RWPE2 (cell line): ENCODE results near the gene SMPD1.
"Not testable (repeated sequence)": the region's sequence is repeated elsewhere in the genome, so short reads cannot be mapped to it uniquely, and the experiment has no call there.

Experiments
- ATAC-seq: fragments of 200-7000 bp; cut with Tn5 transposase; 3 replicates; pipeline ENCODE4 v1.9.1; 2021; ENCODE audit warnings: low read depth
- DNase-seq: peaks from one replicate; pipeline ENCODE4 v3.0.0-alpha.2; 2020; ENCODE audit warnings: low spot score
- H3K27ac ChIP-seq: fragments of 450-650 bp; 2 replicates; pipeline ENCODE4 v1.5.1; 2017; ENCODE audit warnings: mild to moderate bottlenecking; ENCODE audit not compliant: poor library complexity, severe bottlenecking
- H3K27me3 ChIP-seq: fragments of 250-450 bp; sonication (Bioruptor Pico); 2 replicates; pipeline ENCODE4 v1.5.1; 2021; ENCODE audit warnings: mild to moderate bottlenecking, moderate library complexity; ENCODE audit not compliant: insufficient read depth, poor library complexity, severe bottlenecking
- H3K36me3 ChIP-seq: fragments of 250-450 bp; sonication (Bioruptor Pico); 2 replicates; pipeline ENCODE4 v1.5.1; 2020; ENCODE audit warnings: low read depth, mild to moderate bottlenecking, moderate library complexity
- H3K4me1 ChIP-seq: fragments of 250-450 bp; sonication (Bioruptor Pico); 2 replicates; pipeline ENCODE4 v1.5.1; 2021; ENCODE audit warnings: mild to moderate bottlenecking, moderate library complexity; ENCODE audit not compliant: insufficient read depth, poor library complexity, severe bottlenecking
- H3K4me3 ChIP-seq: fragments of 250-450 bp; sonication (Bioruptor Pico); 2 replicates; pipeline ENCODE4 v1.5.1; 2021; ENCODE audit warnings: mild to moderate bottlenecking, moderate library complexity; ENCODE audit not compliant: severe bottlenecking
- H3K9me3 ChIP-seq: fragments of 250-450 bp; sonication (Bioruptor Pico); 2 replicates; pipeline ENCODE4 v1.5.1; 2021; ENCODE audit warnings: mild to moderate bottlenecking, moderate library complexity; ENCODE audit not compliant: severe bottlenecking
- TF ChIP-seq, protein P1 (sequence below): fragments of 450-650 bp; IDR thresholded peaks from one replicate; pipeline ENCODE4 v1.5.1; 2017; ENCODE audit warnings: mild to moderate bottlenecking, moderate library complexity; ENCODE audit not compliant: poor library complexity, severe bottlenecking

The SMPD1 gene

DNA sequence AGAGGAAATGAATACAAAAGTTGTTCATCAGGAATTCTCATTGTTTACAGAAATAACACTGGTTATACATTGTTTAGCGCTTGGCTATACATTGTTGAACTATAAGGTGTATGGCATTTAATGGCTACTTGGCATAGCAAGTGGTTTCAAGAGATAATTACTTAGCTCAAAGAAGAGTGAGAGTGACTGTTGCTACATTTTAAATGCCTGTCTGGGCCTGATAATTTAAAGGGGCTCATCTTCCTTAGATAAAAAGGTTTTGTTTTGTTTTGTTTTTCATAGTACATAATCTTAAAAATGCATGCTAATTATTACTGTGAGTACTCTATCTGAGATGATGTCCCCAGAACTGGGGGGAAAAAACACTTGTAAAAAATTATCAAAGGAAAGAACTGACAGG, 1.5 kb upstream of the SMPD1 start:
- DNase-seq, result no peak
- no peak overlapping the region for H3K4me3 ChIP-seq
- TF ChIP-seq, protein P1, sequence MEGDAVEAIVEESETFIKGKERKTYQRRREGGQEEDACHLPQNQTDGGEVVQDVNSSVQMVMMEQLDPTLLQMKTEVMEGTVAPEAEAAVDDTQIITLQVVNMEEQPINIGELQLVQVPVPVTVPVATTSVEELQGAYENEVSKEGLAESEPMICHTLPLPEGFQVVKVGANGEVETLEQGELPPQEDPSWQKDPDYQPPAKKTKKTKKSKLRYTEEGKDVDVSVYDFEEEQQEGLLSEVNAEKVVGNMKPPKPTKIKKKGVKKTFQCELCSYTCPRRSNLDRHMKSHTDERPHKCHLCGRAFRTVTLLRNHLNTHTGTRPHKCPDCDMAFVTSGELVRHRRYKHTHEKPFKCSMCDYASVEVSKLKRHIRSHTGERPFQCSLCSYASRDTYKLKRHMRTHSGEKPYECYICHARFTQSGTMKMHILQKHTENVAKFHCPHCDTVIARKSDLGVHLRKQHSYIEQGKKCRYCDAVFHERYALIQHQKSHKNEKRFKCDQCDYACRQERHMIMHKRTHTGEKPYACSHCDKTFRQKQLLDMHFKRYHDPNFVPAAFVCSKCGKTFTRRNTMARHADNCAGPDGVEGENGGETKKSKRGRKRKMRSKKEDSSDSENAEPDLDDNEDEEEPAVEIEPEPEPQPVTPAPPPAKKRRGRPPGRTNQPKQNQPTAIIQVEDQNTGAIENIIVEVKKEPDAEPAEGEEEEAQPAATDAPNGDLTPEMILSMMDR, result no peak

DNA sequence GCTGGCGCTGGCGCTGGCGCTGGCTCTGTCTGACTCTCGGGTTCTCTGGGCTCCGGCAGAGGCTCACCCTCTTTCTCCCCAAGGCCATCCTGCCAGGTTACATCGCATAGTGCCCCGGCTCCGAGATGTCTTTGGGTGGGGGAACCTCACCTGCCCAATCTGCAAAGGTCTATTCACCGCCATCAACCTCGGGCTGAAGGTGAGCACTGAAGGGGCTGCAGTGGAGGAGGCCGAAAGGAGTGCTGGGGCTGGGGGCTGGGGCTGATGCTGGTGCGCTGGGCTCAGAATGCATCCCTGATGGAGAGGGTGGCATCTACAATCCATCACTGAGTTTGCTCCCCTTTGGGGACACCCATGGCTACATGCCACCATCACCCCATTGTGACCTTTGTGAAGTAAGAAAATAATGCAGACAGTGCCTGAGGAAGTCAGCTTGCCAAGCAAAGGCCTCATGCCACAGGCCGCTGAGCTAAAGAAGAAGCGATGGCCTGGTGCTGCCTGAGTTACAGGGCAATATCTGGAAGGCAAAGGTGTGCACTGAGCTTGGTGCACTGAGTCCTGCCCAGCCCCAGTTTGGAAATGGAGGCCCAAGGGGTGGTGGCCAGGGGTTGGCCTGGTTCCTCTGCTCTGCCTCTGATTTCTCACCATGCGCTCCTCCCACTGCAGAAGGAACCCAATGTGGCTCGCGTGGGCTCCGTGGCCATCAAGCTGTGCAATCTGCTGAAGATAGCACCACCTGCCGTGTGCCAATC, 620 bp downstream of the SMPD1 start:
- TF ChIP-seq, protein P1, result no peak
- no peaks in the 10 kb centered on the region for H3K9me3 ChIP-seq
- H3K36me3 ChIP-seq, result no peaks in the 10 kb centered on the region
- peak overlapping the region; percentile 63 for H3K27ac ChIP-seq
- no peak; the same call in 2 of the 3 replicates for ATAC-seq
- peaks cover 15% of the 10 kb centered on the region for H3K4me1 ChIP-seq
- DNase-seq, result no peak
- peak overlapping the region; percentile 62 for H3K4me3 ChIP-seq
- H3K27me3 ChIP-seq, result no peaks in the 10 kb centered on the region

More for the DNA sequence above, 1.5 kb upstream of the SMPD1 start:
- H3K4me1 ChIP-seq, result peaks cover 15% of the 10 kb centered on the region
- no peak for ATAC-seq
- H3K27ac ChIP-seq, result no peak overlapping the region
- no peaks in the 10 kb centered on the region for H3K9me3 ChIP-seq
- H3K36me3 ChIP-seq, result no peaks in the 10 kb centered on the region
- no peaks in the 10 kb centered on the region for H3K27me3 ChIP-seq

DNA sequence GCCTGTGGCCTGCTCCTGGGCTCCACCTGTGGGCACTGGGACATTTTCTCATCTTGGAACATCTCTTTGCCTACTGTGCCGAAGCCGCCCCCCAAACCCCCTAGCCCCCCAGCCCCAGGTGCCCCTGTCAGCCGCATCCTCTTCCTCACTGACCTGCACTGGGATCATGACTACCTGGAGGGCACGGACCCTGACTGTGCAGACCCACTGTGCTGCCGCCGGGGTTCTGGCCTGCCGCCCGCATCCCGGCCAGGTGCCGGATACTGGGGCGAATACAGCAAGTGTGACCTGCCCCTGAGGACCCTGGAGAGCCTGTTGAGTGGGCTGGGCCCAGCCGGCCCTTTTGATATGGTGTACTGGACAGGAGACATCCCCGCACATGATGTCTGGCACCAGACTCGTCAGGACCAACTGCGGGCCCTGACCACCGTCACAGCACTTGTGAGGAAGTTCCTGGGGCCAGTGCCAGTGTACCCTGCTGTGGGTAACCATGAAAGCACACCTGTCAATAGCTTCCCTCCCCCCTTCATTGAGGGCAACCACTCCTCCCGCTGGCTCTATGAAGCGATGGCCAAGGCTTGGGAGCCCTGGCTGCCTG, 1.4 kb downstream of the SMPD1 start:
- Histone ChIP-seq H3K4me1 (peaks cover 15% of the 10 kb centered on the region), H3K9me3 (no peaks in the 10 kb centered on the region), H3K36me3 (no peaks in the 10 kb centered on the region), H3K4me3 (no peak overlapping the region), H3K27me3 (no peaks in the 10 kb centered on the region), H3K27ac (no peak overlapping the region)
- TF ChIP-seq, protein P1, result no peak
- DNase-seq, result no peak
- ATAC-seq, result no peak

DNA sequence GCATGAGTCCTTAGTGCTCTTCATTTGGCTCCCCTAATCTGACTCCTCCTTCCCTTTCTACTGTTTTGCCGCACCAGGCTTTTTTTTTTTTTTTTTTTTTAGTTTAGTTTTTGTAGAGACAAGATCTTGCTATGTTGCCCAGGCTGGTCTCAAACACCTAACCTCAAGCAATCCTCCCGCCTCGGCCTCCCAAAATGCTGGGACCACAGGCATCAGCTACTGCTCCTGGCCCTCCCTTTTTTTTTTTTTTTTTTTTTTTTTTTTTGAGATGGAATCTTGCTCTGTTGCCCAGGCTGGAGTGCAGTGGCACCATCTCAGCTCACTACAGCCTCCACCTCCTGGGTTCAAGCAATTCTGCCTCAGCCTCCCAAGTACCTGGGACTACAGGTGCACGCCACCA, 2.0 kb downstream of the SMPD1 start:
- not testable (repeated sequence) for H3K4me3 ChIP-seq, H3K27ac ChIP-seq, DNase-seq, H3K9me3 ChIP-seq, H3K36me3 ChIP-seq, ATAC-seq, H3K27me3 ChIP-seq
- H3K4me1 ChIP-seq, result peaks cover 15% of the 10 kb centered on the region

DNA sequence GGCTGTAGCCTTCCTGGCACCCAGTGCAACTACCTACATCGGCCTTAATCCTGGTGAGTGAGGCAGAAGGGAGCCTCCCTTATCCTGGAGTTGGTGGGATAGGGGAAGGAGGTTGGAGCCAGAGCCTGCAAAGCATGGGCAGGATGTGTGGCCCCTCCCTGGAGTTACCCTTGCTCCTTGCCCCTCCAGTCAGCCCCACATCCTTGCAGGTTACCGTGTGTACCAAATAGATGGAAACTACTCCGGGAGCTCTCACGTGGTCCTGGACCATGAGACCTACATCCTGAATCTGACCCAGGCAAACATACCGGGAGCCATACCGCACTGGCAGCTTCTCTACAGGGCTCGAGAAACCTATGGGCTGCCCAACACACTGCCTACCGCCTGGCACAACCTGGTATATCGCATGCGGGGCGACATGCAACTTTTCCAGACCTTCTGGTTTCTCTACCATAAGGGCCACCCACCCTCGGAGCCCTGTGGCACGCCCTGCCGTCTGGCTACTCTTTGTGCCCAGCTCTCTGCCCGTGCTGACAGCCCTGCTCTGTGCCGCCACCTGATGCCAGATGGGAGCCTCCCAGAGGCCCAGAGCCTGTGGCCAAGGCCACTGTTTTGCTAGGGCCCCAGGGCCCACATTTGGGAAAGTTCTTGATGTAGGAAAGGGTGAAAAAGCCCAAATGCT, 3.9 kb downstream of the SMPD1 start:
- Histone ChIP-seq H3K4me1 (peaks cover 4% of the 10 kb centered on the region), H3K9me3 (no peaks in the 10 kb centered on the region), H3K36me3 (no peaks in the 10 kb centered on the region), H3K4me3 (no peak overlapping the region), H3K27me3 (no peaks in the 10 kb centered on the region), H3K27ac (no peak overlapping the region)
- ATAC-seq (no peak), DNase-seq (no peak)
- TF ChIP-seq, protein P1, result no peak
